Measurements from ENCODE around the gene USP40. TPM values are rescaled to one million over a fixed set of nuclear protein-coding genes. Genes with fewer than 3 reads are reported as not detected.

Gene USP40
- total RNA-seq, 1 donor from 2014 or later = 41.5 TPM

DNA sequence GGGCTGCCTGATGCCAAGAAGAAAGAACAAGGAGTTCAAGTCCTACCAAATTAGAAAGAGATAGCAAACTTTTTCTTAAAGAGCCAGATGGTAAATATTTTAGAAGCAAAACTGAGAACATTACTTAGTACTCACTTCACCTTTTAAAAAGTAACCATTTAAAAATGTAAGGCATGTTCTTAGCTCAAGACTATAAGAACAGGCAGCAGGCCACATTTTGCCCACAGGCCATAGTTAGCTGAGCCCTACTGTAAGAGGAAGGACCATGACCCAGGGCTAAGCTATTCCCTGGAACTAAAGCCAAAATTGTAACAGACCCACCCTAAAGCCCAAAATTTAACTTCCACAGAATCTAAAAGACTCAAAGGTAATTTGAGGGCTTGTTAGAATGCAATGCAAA, 31.3 kb downstream of the USP40 start:
- Mint-ChIP-seq H3K9me3 (no peaks in the 10 kb centered on the region), H3K27ac (no peak overlapping the region), H3K4me3 (no peak overlapping the region), H3K36me3 (peaks cover 9% of the 10 kb centered on the region), H3K27me3 (no peaks in the 10 kb centered on the region), H3K4me1 (ENCODE audit: unreplicated experiment) (no peaks in the 10 kb centered on the region)
- TF ChIP-seq, protein P1, sequence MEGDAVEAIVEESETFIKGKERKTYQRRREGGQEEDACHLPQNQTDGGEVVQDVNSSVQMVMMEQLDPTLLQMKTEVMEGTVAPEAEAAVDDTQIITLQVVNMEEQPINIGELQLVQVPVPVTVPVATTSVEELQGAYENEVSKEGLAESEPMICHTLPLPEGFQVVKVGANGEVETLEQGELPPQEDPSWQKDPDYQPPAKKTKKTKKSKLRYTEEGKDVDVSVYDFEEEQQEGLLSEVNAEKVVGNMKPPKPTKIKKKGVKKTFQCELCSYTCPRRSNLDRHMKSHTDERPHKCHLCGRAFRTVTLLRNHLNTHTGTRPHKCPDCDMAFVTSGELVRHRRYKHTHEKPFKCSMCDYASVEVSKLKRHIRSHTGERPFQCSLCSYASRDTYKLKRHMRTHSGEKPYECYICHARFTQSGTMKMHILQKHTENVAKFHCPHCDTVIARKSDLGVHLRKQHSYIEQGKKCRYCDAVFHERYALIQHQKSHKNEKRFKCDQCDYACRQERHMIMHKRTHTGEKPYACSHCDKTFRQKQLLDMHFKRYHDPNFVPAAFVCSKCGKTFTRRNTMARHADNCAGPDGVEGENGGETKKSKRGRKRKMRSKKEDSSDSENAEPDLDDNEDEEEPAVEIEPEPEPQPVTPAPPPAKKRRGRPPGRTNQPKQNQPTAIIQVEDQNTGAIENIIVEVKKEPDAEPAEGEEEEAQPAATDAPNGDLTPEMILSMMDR (conservative IDR thresholded peaks at IDR 0.05) = no peak
- no peak for DNase-seq (ENCODE audit: extremely low spot score, unreplicated experiment)

DNA sequence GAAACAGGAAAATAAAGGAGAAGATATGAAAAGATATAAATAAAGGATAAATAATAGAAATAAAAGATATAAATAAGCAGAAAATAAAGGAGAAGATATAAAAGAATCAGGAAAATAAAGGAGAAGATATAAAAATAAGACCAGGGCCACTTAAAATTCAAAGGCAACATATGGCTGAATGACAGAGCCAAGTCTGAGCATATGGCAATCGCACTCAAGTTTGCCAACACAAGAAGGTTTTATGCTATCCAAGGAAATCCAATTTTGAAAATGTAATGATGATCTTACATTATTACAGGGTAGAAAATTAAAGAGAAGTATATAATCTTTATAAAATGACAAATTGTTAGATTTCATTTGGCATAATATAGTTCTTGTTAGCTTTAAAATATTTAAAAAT, 33.6 kb downstream of the USP40 start:
- no peaks in the 10 kb centered on the region for H3K4me1 Mint-ChIP-seq (ENCODE audit: unreplicated experiment)
- TF ChIP-seq, protein P1 (conservative IDR thresholded peaks at IDR 0.05) = no peak
- peaks cover 8% of the 10 kb centered on the region for H3K36me3 Mint-ChIP-seq
- no peak overlapping the region for H3K4me3 Mint-ChIP-seq
- H3K9me3 Mint-ChIP-seq = no peaks in the 10 kb centered on the region
- H3K27ac Mint-ChIP-seq = no peak overlapping the region
- H3K27me3 Mint-ChIP-seq = no peaks in the 10 kb centered on the region
- DNase-seq (ENCODE audit: extremely low spot score, unreplicated experiment) = no peak

DNA sequence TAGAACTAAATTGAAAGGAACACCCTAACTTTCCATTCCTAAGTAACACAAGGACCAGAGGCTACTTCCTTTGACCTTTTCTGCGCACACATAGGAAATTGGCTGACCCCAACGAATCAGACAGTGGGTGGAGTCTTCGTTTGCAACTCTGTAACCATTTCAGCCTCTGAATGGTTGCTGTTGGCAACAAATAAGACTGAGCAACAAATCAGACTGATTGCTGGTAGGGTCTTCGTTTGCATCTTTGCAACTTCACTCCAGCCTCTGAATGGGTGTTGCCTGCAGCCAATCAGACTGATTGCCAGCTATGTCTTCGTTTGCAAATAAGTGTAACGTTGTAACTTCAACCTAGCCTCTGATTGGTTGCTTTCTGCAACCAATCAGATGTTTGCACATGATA, 34.6 kb downstream of the USP40 start:
- H3K4me3 Mint-ChIP-seq = no peak overlapping the region
- H3K4me1 Mint-ChIP-seq (ENCODE audit: unreplicated experiment) = no peaks in the 10 kb centered on the region
- no peak overlapping the region for H3K27ac Mint-ChIP-seq
- no peak for DNase-seq (ENCODE audit: extremely low spot score, unreplicated experiment)
- TF ChIP-seq, protein P1 (conservative IDR thresholded peaks at IDR 0.05) = no peak
- no peaks in the 10 kb centered on the region for H3K9me3 Mint-ChIP-seq
- H3K27me3 Mint-ChIP-seq = no peaks in the 10 kb centered on the region
- H3K36me3 Mint-ChIP-seq = peaks cover 13% of the 10 kb centered on the region

DNA sequence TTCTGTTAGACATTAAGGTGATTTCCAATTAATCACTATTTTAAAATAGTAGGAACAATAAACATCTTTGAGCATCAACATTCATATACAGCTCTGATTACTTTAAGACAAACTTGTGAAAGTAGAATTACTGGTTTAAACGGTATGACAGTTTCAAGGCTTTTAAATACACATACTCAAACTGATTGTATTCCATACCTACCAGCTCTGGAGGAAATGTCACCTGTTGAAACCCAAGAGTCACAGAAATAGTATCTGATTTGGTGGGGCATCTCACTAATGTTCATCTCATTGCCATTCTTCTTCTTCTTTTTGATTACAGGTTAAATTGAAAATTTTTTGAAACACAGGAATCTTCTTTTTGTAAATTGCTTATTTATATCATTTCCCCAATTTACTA, 36.2 kb downstream of the USP40 start:
- Mint-ChIP-seq H3K9me3 (no peaks in the 10 kb centered on the region), H3K27me3 (no peaks in the 10 kb centered on the region), H3K4me3 (no peak overlapping the region), H3K36me3 (peaks cover 13% of the 10 kb centered on the region), H3K4me1 (ENCODE audit: unreplicated experiment) (no peaks in the 10 kb centered on the region), H3K27ac (no peak overlapping the region)
- TF ChIP-seq, protein P1 (conservative IDR thresholded peaks at IDR 0.05) = no peak
- no peak for DNase-seq (ENCODE audit: extremely low spot score, unreplicated experiment)

DNA sequence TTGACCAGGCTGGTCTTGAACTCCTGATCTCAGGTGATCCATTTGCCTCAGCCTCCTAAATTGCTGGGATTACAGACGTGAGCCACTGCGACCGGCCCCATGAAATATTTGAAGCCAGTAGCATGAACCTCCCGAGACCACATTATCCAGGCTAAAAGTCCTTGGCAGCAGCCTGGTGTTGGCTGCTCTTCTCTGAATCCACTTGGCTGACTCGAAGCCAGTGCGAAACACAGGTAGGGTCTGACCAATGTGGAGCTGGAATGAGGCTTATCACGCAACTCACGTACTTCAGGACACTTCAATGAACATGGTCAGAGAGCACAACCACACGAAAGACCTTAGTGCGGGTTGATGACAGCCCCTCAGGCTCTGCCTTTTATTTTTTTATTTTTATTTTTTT, 38.4 kb downstream of the USP40 start:
- Mint-ChIP-seq H3K36me3 (peaks cover 17% of the 10 kb centered on the region), H3K9me3 (no peaks in the 10 kb centered on the region), H3K4me3 (no peak overlapping the region), H3K27me3 (no peaks in the 10 kb centered on the region), H3K4me1 (ENCODE audit: unreplicated experiment) (no peaks in the 10 kb centered on the region), H3K27ac (no peak overlapping the region)
- TF ChIP-seq, protein P1 (conservative IDR thresholded peaks at IDR 0.05) = no peak
- no peak for DNase-seq (ENCODE audit: extremely low spot score, unreplicated experiment)

DNA sequence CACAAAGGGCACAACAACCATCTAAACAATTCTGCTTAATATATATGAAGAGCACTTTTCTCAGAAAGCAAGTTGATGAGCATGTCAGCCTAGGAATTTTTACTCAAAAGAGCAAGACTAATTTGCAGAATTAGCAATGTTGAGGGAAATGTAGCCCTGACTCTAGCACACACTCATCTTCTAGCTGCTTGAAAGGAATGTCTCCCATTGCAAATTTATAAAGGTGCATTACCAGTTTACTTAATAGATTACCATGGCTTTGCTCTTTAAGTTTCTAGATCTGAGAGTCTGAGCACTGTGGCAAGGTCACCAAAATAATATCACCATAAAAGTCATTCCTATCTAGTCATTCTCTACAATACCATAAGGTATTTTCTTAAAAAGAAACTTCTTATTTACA, 40.8 kb downstream of the USP40 start:
- TF ChIP-seq, protein P1 (conservative IDR thresholded peaks at IDR 0.05) = no peak
- no peak overlapping the region for H3K27ac Mint-ChIP-seq
- peaks cover 22% of the 10 kb centered on the region for H3K36me3 Mint-ChIP-seq
- H3K4me3 Mint-ChIP-seq = no peak overlapping the region
- H3K27me3 Mint-ChIP-seq = no peaks in the 10 kb centered on the region
- no peaks in the 10 kb centered on the region for H3K4me1 Mint-ChIP-seq (ENCODE audit: unreplicated experiment)
- no peak for DNase-seq (ENCODE audit: extremely low spot score, unreplicated experiment)
- H3K9me3 Mint-ChIP-seq = no peaks in the 10 kb centered on the region
